GM18951 (cell line): Measurements from ENCODE around the gene CARM1.

Experiments used
- POLR2A ChIP-seq: IDR thresholded peaks from 4 replicates; pipeline ENCODE4 v1.6.1; 2011; ENCODE audit warnings: mild to moderate bottlenecking; ENCODE audit not compliant: insufficient read length, insufficient read depth; ENCODE audit errors: extremely low read depth
- in situ Hi-C: fragments of 300-500 bp; cut with MboI; formaldehyde crosslinking; loops from one replicate; pipeline ENCODE4 v1.12.0; 2022; ENCODE audit warnings: low sequenced_read_pairs, mixed read lengths, inconsistent platforms; ENCODE audit not compliant: unreplicated experiment

Gene CARM1

GRCh38 chr19:10915130-10916091 is 44.1 kb downstream of the CARM1 start:
- TF ChIP-seq POLR2A, result no peak
- in situ Hi-C loops, result no loop called here

- in situ Hi-C loops, result no loop called here
- no peak for TF ChIP-seq POLR2A
Observed at GRCh38 chr19:10916602-10917001, 45.2 kb downstream of the CARM1 start.

GRCh38 chr19:10918359-10918758 is 47.0 kb downstream of the CARM1 start:
- no peak for TF ChIP-seq POLR2A
- in situ Hi-C loops, result no loop called here

GRCh38 chr19:10919352-10920287 is 48.3 kb downstream of the CARM1 start:
- in situ Hi-C loops, result no loop called here
- TF ChIP-seq POLR2A, result no peak

- peak; percentile 10 for TF ChIP-seq POLR2A
- in situ Hi-C loops, result no loop called here
Observed at GRCh38 chr19:10920288-10920655, 48.9 kb downstream of the CARM1 start.

GRCh38 chr19:10920781-10921180 is 49.4 kb downstream of the CARM1 start:
- TF ChIP-seq POLR2A, result no peak
- in situ Hi-C loops, result no loop called here

DNA sequence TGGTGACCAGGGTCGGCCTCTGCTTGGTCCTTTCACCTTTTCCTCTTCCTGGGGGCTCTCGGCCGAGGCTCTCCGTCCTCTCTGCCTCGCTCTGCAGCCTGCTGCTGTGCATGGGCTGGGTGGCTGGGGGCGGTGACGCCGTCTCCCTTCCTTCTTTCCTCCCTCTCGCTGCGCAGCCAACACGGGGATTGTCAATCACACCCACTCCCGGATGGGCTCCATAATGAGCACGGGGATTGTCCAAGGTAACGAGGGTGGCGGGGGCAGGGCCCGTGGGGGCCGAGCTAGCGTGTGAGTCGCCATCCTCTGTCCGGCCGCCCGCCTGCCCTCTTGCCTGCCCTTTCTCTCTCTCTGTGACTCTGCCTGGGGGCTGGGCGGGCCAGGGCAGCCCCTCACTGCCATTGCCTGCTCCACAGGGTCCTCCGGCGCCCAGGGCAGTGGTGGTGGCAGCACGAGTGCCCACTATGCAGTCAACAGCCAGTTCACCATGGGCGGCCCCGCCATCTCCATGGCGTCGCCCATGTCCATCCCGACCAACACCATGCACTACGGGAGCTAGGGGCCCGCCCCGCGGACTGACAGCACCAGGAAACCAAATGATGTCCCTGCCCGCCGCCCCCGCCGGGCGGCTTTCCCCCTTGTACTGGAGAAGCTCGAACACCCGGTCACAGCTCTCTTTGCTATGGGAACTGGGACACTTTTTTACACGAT is 50.0 kb downstream of the CARM1 start:
- TF ChIP-seq POLR2A, result no peak
- in situ Hi-C loops, result no loop called here

DNA sequence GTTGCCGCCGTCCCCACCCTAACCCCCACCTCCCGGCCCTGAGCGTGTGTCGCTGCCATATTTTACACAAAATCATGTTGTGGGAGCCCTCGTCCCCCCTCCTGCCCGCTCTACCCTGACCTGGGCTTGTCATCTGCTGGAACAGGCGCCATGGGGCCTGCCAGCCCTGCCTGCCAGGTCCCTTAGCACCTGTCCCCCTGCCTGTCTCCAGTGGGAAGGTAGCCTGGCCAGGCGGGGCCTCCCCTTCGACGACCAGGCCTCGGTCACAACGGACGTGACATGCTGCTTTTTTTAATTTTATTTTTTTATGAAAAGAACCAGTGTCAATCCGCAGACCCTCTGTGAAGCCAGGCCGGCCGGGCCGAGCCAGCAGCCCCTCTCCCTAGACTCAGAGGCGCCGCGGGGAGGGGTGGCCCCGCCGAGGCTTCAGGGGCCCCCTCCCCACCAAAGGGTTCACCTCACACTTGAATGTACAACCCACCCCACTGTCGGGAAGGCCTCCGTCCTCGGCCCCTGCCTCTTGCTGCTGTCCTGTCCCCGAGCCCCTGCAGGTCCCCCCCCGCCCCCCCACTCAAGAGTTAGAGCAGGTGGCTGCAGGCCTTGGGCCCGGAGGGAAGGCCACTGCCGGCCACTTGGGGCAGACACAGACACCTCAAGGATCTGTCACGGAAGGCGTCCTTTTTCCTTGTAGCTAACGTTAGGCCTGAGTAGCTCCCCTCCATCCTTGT is 50.7 kb downstream of the CARM1 start:
- in situ Hi-C loops, result no loop called here
- no peak for TF ChIP-seq POLR2A

- TF ChIP-seq POLR2A, result no peak
- in situ Hi-C loops, result no loop called here
Observed at GRCh38 chr19:10922638-10923014, 51.3 kb downstream of the CARM1 start.

DNA sequence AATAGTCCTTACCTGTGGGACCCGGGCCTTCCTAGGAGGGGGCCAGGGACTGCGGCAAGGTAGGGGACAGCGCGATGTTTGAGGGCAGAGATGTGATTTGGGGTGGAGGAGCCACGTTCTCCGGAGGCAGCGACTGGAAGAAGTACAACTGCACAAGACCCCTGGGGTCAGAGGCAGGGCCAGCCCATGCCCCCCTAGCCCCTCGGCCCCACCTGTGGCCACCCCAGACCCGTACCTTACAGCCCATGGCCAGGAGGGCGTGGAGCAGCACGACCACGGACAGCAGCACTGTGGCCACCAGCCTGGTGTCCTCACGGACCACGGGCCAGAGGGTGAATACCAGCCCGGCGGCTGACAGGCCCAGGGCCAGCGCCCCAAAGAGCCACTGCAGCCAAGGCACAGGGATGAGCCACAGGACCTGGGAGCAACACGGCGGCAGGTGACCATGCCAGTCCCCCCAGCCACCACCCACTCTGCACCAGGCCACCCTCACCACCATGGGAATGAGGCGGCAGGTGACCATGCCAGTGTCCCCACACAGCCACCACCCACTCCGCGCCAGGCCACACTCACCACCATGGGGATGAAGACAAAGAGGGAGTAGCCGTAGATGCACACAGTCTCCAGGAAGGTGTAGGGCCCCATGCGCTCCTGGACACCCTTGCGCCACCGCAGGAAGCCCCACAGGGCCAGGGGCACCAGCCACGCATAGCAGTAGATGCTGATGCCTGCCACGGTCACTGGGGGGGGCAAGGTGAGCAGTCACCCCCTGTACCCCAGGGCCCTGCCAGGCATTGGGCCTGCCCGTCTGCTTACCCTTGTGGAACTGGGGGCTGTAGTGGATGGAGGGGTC is 52.1 kb downstream of the CARM1 start:
- TF ChIP-seq POLR2A, result no peak
- in situ Hi-C loops, result no loop called here

GRCh38 chr19:10924597-10924996 is 53.2 kb downstream of the CARM1 start:
- no peak for TF ChIP-seq POLR2A

DNA sequence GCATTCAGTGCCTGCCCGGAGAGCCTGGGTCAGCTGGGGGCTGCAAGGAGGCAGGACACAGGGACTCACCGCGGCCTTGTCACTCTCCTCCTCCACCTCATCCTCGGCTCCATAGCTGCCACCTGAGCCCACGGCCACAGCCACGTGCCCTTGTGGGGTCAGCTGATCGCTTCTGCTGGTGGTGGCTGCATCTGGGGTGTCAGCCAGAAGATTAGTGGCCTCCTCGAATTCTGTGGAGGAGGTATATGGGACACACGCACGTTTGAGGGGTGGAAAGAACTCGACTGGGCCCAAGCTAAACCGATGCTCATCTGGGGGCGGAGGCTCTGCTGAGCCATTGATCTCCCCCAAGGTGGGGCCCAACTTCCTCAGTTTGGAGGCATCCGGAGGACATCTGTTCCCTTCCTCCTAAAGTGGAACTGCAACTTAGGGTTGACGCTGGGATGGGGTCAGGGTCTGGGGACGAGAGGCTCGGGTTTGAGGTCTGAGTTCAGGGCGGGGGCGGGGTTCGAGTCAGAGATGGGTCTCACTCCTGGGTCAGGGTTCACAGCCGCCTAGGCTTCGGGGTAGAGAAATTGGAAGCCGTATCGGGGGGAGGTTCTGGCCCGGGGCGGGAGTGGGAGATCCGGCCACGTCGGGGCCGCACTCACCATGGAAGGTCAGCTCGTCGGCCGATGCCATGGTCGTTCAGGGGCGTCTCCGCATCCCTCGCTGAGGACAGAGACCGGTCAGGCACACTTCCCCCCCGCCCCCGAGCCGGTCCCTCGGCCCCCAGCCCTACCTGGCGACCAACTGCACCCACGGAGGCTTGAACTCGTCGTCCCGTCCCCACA is 56.6 kb downstream of the CARM1 start:
- in situ Hi-C loops, result no loop called here
- TF ChIP-seq POLR2A, result no peak

More at GRCh38 chr19:10924597-10924996, 53.2 kb downstream of the CARM1 start:
- in situ Hi-C loops, result no loop called here
